IPS-15b (cell line): ENCODE results near the gene STK33.
A peak's percentile ranks its signal among the peaks of the same experiment; 100 is the strongest.

ENCODE experiments used
- H3K27me3 ChIP-seq: one replicate; pipeline ENCODE4 v1.6.1; 2013; ENCODE audit warnings: low read length; ENCODE audit not compliant: control insufficient read depth, insufficient read depth
- H3K36me3 ChIP-seq: one replicate; pipeline ENCODE4 v1.6.1; 2013; ENCODE audit warnings: low read length; ENCODE audit not compliant: control insufficient read depth, insufficient read depth
- H3K4me1 ChIP-seq: one replicate; pipeline ENCODE4 v1.6.1; 2013; ENCODE audit warnings: mild to moderate bottlenecking, low read length; ENCODE audit not compliant: control insufficient read depth, insufficient read depth
- H3K4me3 ChIP-seq: one replicate; pipeline ENCODE4 v1.5.1; 2013; ENCODE audit warnings: low read depth, low read length
- H3K9ac ChIP-seq: one replicate; pipeline ENCODE4 v1.6.1; 2013; ENCODE audit warnings: low read depth, mild to moderate bottlenecking, low read length
- H3K9me3 ChIP-seq: one replicate; pipeline ENCODE4 v1.6.1; 2013; ENCODE audit warnings: mild to moderate bottlenecking, low read length; ENCODE audit not compliant: control insufficient read depth, insufficient read depth

The STK33 gene

GRCh38 chr11:8342821-8343681 is 251.0 kb downstream of the STK33 start:
- Histone ChIP-seq H3K9ac (peak overlapping the region; percentile 24), H3K4me3 (no peak overlapping the region), H3K9me3 (no peaks in the 10 kb centered on the region), H3K36me3 (no peaks in the 10 kb centered on the region), H3K27me3 (no peaks in the 10 kb centered on the region), H3K4me1 (no peaks in the 10 kb centered on the region)

DNA sequence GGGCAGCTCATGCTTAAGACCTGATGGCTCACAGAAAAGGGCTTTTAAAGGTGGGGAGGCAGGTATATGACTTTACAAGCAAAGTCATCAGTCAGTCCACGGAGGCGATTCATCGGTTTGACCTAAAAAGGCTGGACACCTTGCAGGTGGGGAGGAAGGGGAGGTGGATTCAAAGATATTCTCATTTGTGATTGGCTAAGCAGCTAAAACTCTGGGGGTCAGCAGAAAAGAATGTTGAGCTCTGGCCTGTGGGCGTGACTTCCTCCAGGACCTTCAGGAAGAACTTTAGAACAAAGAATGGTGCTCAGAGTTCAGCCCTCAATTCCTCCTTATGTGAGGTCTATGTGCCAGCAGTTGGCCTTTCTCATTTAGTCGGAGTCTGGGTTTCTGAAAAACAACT is 252.0 kb downstream of the STK33 start:
- H3K36me3 ChIP-seq = no peaks in the 10 kb centered on the region
- no peaks in the 10 kb centered on the region for H3K9me3 ChIP-seq
- H3K9ac ChIP-seq = no peak overlapping the region
- H3K4me1 ChIP-seq = peaks cover 4% of the 10 kb centered on the region
- no peaks in the 10 kb centered on the region for H3K27me3 ChIP-seq
- H3K4me3 ChIP-seq = no peak overlapping the region
